GM23338 (cell line): ENCODE results near the gene TNC. TPM values are rescaled to one million over a fixed set of nuclear protein-coding genes. Genes with fewer than 3 reads are reported as not detected.

ENCODE experiments used
- ATAC-seq: fragments of 200-7000 bp; cut with Tn5 transposase; 3 replicates; pipeline ENCODE4 v1.9.1; 2020
- DNase-seq: peaks from one replicate; pipeline ENCODE4 v3.0.0-alpha.2; 2015; ENCODE audit warnings: low spot score
- H2AFZ ChIP-seq: fragments of 200-600 bp; sonication (generic); 2 replicates; pipeline ENCODE4 v1.8.0; 2016; ENCODE audit warnings: antibody characterized with exemption, mild to moderate bottlenecking, moderate library complexity
- H3F3A ChIP-seq: fragments of 200-600 bp; sonication (generic); replicated peaks from 2 replicates; pipeline ENCODE4 v1.8.0; 2017; ENCODE audit warnings: antibody characterized with exemption, mixed run types, low read depth
- H3K27ac ChIP-seq: fragments of 200-600 bp; sonication (generic); 2 replicates; pipeline ENCODE4 v1.6.1; 2016; ENCODE audit warnings: low read depth
- H3K27me3 ChIP-seq: fragments of 200-600 bp; sonication (generic); 2 replicates; pipeline ENCODE4 v1.8.0; 2016; ENCODE audit warnings: mild to moderate bottlenecking, mixed run types, moderate library complexity; ENCODE audit not compliant: insufficient read depth
- H3K36me3 ChIP-seq: fragments of 200-600 bp; sonication (generic); 2 replicates; pipeline ENCODE4 v1.8.0; 2016; ENCODE audit warnings: mild to moderate bottlenecking; ENCODE audit not compliant: insufficient read depth
- H3K4me1 ChIP-seq: fragments of 200-600 bp; sonication (generic); 2 replicates; pipeline ENCODE4 v1.8.0; 2016; ENCODE audit warnings: mild to moderate bottlenecking, moderate library complexity; ENCODE audit not compliant: insufficient read depth
- H3K4me2 ChIP-seq: fragments of 200-600 bp; sonication (generic); 2 replicates; pipeline ENCODE4 v1.7.1; 2017; ENCODE audit warnings: mixed run types
- H3K4me3 ChIP-seq: fragments of 200-600 bp; sonication (generic); 2 replicates; pipeline ENCODE4 v1.6.1; 2016; ENCODE audit warnings: mixed run types
- H3K79me2 ChIP-seq: fragments of 200-600 bp; sonication (generic); replicated peaks from 2 replicates; pipeline ENCODE4 v1.8.0; 2017; ENCODE audit warnings: mild to moderate bottlenecking; ENCODE audit not compliant: insufficient read depth
- H3K9me2 ChIP-seq: fragments of 200-600 bp; sonication (generic); 2 replicates; pipeline ENCODE4 v1.8.0; 2017; ENCODE audit not compliant: insufficient read depth
- H4K20me1 ChIP-seq: fragments of 200-600 bp; sonication (generic); replicated peaks from 2 replicates; pipeline ENCODE4 v1.8.0; 2017; ENCODE audit warnings: mild to moderate bottlenecking; ENCODE audit not compliant: insufficient read depth
- H3K27ac Mint-ChIP-seq: 2 replicates; pipeline ENCODE4 v1.8.0; 2020; ENCODE audit warnings: inconsistent platforms, mild to moderate bottlenecking, moderate library complexity, mixed read lengths
- H3K27me3 Mint-ChIP-seq: 3 replicates; pipeline ENCODE4 v1.8.0; 2022; ENCODE audit warnings: low read depth, mild to moderate bottlenecking, moderate library complexity, mixed read lengths, inconsistent platforms; ENCODE audit not compliant: insufficient read depth, poor library complexity
- H3K36me3 Mint-ChIP-seq: 3 replicates; pipeline ENCODE4 v1.8.0; 2021; ENCODE audit warnings: low read depth, mild to moderate bottlenecking, inconsistent platforms, moderate library complexity, mixed read lengths
- H3K4me1 Mint-ChIP-seq: 3 replicates; pipeline ENCODE4 v1.8.0; 2020; ENCODE audit warnings: mild to moderate bottlenecking, inconsistent platforms, mixed read lengths
- H3K4me3 Mint-ChIP-seq: 3 replicates; pipeline ENCODE4 v1.8.0; 2021; ENCODE audit warnings: moderate library complexity, mild to moderate bottlenecking, inconsistent platforms, mixed read lengths
- H3K9me3 Mint-ChIP-seq: 3 replicates; pipeline ENCODE4 v1.8.0; 2020; ENCODE audit warnings: moderate library complexity, mild to moderate bottlenecking, inconsistent platforms, mixed read lengths
- JUNB ChIP-seq: IDR thresholded peaks from one replicate; pipeline ENCODE4 v1.6.1; 2016; ENCODE audit warnings: antibody characterized with exemption; ENCODE audit not compliant: unreplicated experiment
- POLR2AphosphoS5 ChIP-seq: IDR thresholded peaks from 2 replicates; pipeline ENCODE4 v1.6.1; 2016; ENCODE audit warnings: antibody characterized with exemption, low read depth
- REST ChIP-seq: IDR thresholded peaks from one replicate; pipeline ENCODE4 v1.6.1; 2018; ENCODE audit warnings: antibody characterized with exemption; ENCODE audit not compliant: unreplicated experiment
- STAT1 ChIP-seq: IDR thresholded peaks from one replicate; pipeline ENCODE4 v1.6.1; 2016; ENCODE audit warnings: antibody characterized with exemption; ENCODE audit not compliant: unreplicated experiment
- ZNF114 ChIP-seq: fragments of 250-450 bp; sonication (Bioruptor Pico); IDR thresholded peaks from 2 replicates; pipeline ENCODE4 v1.5.0; 2020; ENCODE audit warnings: mild to moderate bottlenecking, moderate library complexity
- ZNF331 ChIP-seq: fragments of 250-450 bp; sonication (Bioruptor Pico); IDR thresholded peaks from 2 replicates; pipeline ENCODE4 v1.5.0; 2020; ENCODE audit warnings: low read depth, mild to moderate bottlenecking, moderate library complexity
- ZNF462 ChIP-seq: fragments of 250-450 bp; sonication (Bioruptor Pico); IDR thresholded peaks from 2 replicates; pipeline ENCODE4 v1.5.0; 2020; ENCODE audit warnings: mild to moderate bottlenecking, moderate library complexity
- polyA plus RNA-seq: library from polyadenylated mRNA; unstranded; fragments of >200 nt; fragmentation: Nextera tagmentation; extraction: Ambion mirVana; gene quantifications from 2 replicates; pipeline ENCODE4 v1.2.1, GENCODE V29; 2016
- total RNA-seq: library from RNA; depleted of rRNA; stranded (reverse); fragments of >200 nt; shearing (Covaris generic); gene quantifications from 2 replicates; pipeline ENCODE4 v1.2.3, GENCODE V29; 2014

TNC gene
- total and polyA plus RNA-seq, 2 experiments from 2014 or later, result 0.89 to 2.7 TPM

GRCh38 chr9:115038178-115038577, 79.8 kb downstream of the TNC start:
- H3K36me3 Mint-ChIP-seq, result no peaks in the 10 kb centered on the region
- H3K27ac ChIP-seq, result no peak overlapping the region
- no peaks in the 10 kb centered on the region for H3K36me3 ChIP-seq
- H3K4me2 ChIP-seq, result no peak overlapping the region
- no peaks in the 10 kb centered on the region for H3F3A ChIP-seq
- H3K9me2 ChIP-seq, result no peaks in the 10 kb centered on the region
- ATAC-seq, result no peak
- H3K4me1 ChIP-seq, result no peaks in the 10 kb centered on the region
- no peaks in the 10 kb centered on the region for H3K9me3 Mint-ChIP-seq
- H3K4me3 Mint-ChIP-seq, result no peak overlapping the region
- no peaks in the 10 kb centered on the region for H3K27me3 ChIP-seq
- H3K4me3 ChIP-seq, result no peak overlapping the region
- no peak overlapping the region for H3K27ac Mint-ChIP-seq
- TF ChIP-seq STAT1, result no peak
- TF ChIP-seq ZNF331, result no peak
- no peak for TF ChIP-seq POLR2AphosphoS5
- no peak for TF ChIP-seq JUNB
- TF ChIP-seq ZNF462 (CRISPR knock-in tag), result no peak
- TF ChIP-seq ZNF114 (CRISPR knock-in tag), result no peak
- no peak for TF ChIP-seq REST
- H2AFZ ChIP-seq, result no peak overlapping the region
- H3K79me2 ChIP-seq, result no peaks in the 10 kb centered on the region
- peaks cover 3% of the 10 kb centered on the region for H3K27me3 Mint-ChIP-seq
- H4K20me1 ChIP-seq, result no peaks in the 10 kb centered on the region
- DNase-seq, result no peak
- no peaks in the 10 kb centered on the region; the same call in 2 of the 3 replicates for H3K4me1 Mint-ChIP-seq
